H9 (cell line): Measurements from ENCODE around the gene CD53. TPM values are rescaled to one million over a fixed set of nuclear protein-coding genes. Genes with fewer than 3 reads are reported as not detected.

Experiments used
- DNase-seq: peaks from one replicate; pipeline ENCODE4 v3.0.0-alpha.2; 2017
- H2AFZ ChIP-seq: one replicate; pipeline ENCODE4 v1.6.1; 2013; ENCODE audit warnings: mild to moderate bottlenecking, low read length, control low read depth, moderate library complexity
- H2AK5ac ChIP-seq: 2 replicates; pipeline ENCODE4 v1.6.1; 2013; ENCODE audit warnings: low read length, control low read depth, mixed read lengths; ENCODE audit not compliant: insufficient read length
- H2BK120ac ChIP-seq: one replicate; pipeline ENCODE4 v1.6.1; 2013; ENCODE audit warnings: low read depth, mild to moderate bottlenecking, low read length, control low read depth, inconsistent platforms; ENCODE audit not compliant: poor library complexity, severe bottlenecking
- H2BK12ac ChIP-seq: 2 replicates; pipeline ENCODE4 v1.6.1; 2013; ENCODE audit warnings: low read length, control low read depth, mixed read lengths, low read depth; ENCODE audit not compliant: insufficient read length
- H2BK15ac ChIP-seq: 2 replicates; pipeline ENCODE4 v1.6.1; 2013; ENCODE audit warnings: low read depth, low read length, control low read depth
- H2BK20ac ChIP-seq: one replicate; pipeline ENCODE4 v1.6.1; 2013; ENCODE audit warnings: low read depth, mild to moderate bottlenecking, low read length, control low read depth, inconsistent platforms; ENCODE audit not compliant: poor library complexity, severe bottlenecking
- H2BK5ac ChIP-seq: 2 replicates; pipeline ENCODE4 v1.6.1; 2013; ENCODE audit warnings: low read length, control low read depth, mixed read lengths; ENCODE audit not compliant: insufficient read length
- H3K14ac ChIP-seq: 2 replicates; pipeline ENCODE4 v1.6.1; 2013; ENCODE audit warnings: low read length, control low read depth; ENCODE audit not compliant: insufficient read depth
- H3K18ac ChIP-seq: 2 replicates; pipeline ENCODE4 v1.6.1; 2013; ENCODE audit warnings: low read depth, mild to moderate bottlenecking, mixed read lengths, low read length, control low read depth; ENCODE audit not compliant: insufficient read length
- H3K23ac ChIP-seq: 2 replicates; pipeline ENCODE4 v1.6.1; 2013; ENCODE audit warnings: low read length, control low read depth, mixed read lengths, low read depth; ENCODE audit not compliant: insufficient read length
- H3K23me2 ChIP-seq: 2 replicates; pipeline ENCODE4 v1.6.1; 2013; ENCODE audit warnings: low read depth, mild to moderate bottlenecking, mixed read lengths, low read length, control low read depth; ENCODE audit not compliant: insufficient read length, poor library complexity, severe bottlenecking
- H3K27ac ChIP-seq: 2 replicates; pipeline ENCODE4 v1.5.1; 2013; ENCODE audit warnings: low read length, control low read depth, mixed read lengths, low read depth; ENCODE audit not compliant: insufficient read length
- H3K27me3 ChIP-seq: 2 replicates; pipeline ENCODE4 v1.6.1; 2013; ENCODE audit warnings: low read length, control low read depth, inconsistent platforms; ENCODE audit not compliant: insufficient read depth
- H3K4ac ChIP-seq: 2 replicates; pipeline ENCODE4 v1.6.1; 2013; ENCODE audit warnings: low read depth, mild to moderate bottlenecking, control low read depth, inconsistent platforms, low read length, moderate library complexity
- H3K4me1 ChIP-seq: 2 replicates; pipeline ENCODE4 v1.6.1; 2013; ENCODE audit warnings: low read length, control low read depth, inconsistent platforms; ENCODE audit not compliant: insufficient read depth
- H3K4me2 ChIP-seq: 2 replicates; pipeline ENCODE4 v1.6.1; 2013; ENCODE audit warnings: low read length, control low read depth, mixed read lengths; ENCODE audit not compliant: insufficient read length, insufficient read depth
- H3K56ac ChIP-seq: 2 replicates; pipeline ENCODE4 v1.6.1; 2013; ENCODE audit warnings: low read depth, mild to moderate bottlenecking, mixed read lengths, low read length, control low read depth; ENCODE audit not compliant: insufficient read length
- H3K79me1 ChIP-seq: 2 replicates; pipeline ENCODE4 v1.6.1; 2013; ENCODE audit warnings: low read depth, mild to moderate bottlenecking, moderate library complexity, low read length, control low read depth, inconsistent platforms; ENCODE audit not compliant: insufficient read depth, poor library complexity, severe bottlenecking
- H3K79me2 ChIP-seq: 2 replicates; pipeline ENCODE4 v1.6.1; 2013; ENCODE audit warnings: low read length, control low read depth, inconsistent platforms; ENCODE audit not compliant: insufficient read depth
- H3K9ac ChIP-seq: 2 replicates; pipeline ENCODE4 v1.6.1; 2013; ENCODE audit warnings: low read length, control low read depth, mixed read lengths; ENCODE audit not compliant: insufficient read length; ENCODE audit errors: extremely low read depth
- H3K9me3 ChIP-seq: one replicate; pipeline ENCODE4 v1.6.1; 2013; ENCODE audit warnings: low read depth, low read length, inconsistent platforms; ENCODE audit not compliant: control insufficient read depth
- H3T11ph ChIP-seq: one replicate; pipeline ENCODE4 v1.6.1; 2013; ENCODE audit warnings: mild to moderate bottlenecking, low read length, control low read depth, inconsistent platforms
- H4K20me1 ChIP-seq: one replicate; pipeline ENCODE4 v1.6.1; 2013; ENCODE audit not compliant: control insufficient read depth, insufficient read length, insufficient read depth
- H4K5ac ChIP-seq: 2 replicates; pipeline ENCODE4 v1.6.1; 2013; ENCODE audit warnings: low read depth, mild to moderate bottlenecking, mixed read lengths, low read length, control low read depth; ENCODE audit not compliant: insufficient read length
- H4K8ac ChIP-seq: replicated peaks from 2 replicates; pipeline ENCODE4 v1.6.1; 2013; ENCODE audit warnings: low read length, control low read depth, mixed read lengths, low read depth; ENCODE audit not compliant: insufficient read length
- H4K91ac ChIP-seq: 2 replicates; pipeline ENCODE4 v1.6.1; 2013; ENCODE audit warnings: low read depth, mild to moderate bottlenecking, moderate library complexity, mixed read lengths, low read length, control low read depth; ENCODE audit not compliant: insufficient read length
- H3K27ac Mint-ChIP-seq, 3 experiments: 2 replicates in 2 of 3; 3 replicates in 1 of 3; pipeline ENCODE4 v1.8.0; 2020 to 2021; ENCODE audit warnings: mixed read lengths in 3 of 3, mild to moderate bottlenecking in 1 of 3, moderate library complexity in 1 of 3
- H3K27me3 Mint-ChIP-seq: 2 replicates; pipeline ENCODE4 v1.8.0; 2021; ENCODE audit warnings: low read depth, mild to moderate bottlenecking, moderate library complexity, mixed read lengths
- H3K36me3 Mint-ChIP-seq, 3 experiments: 2 replicates in 2 of 3; 3 replicates in 1 of 3; pipeline ENCODE4 v1.8.0; 2020 to 2021; ENCODE audit warnings: low read depth in 3 of 3, mixed read lengths in 3 of 3; ENCODE audit not compliant: insufficient read depth in 1 of 3
- H3K4me1 Mint-ChIP-seq, 2 experiments: 2 replicates each; pipeline ENCODE4 v1.8.0; 2020; ENCODE audit warnings: mixed read lengths in 2 of 2
- H3K4me3 Mint-ChIP-seq, 2 experiments: 2 replicates in 1 of 2; 3 replicates in 1 of 2; pipeline ENCODE4 v1.8.0; 2020 to 2021; ENCODE audit warnings: mild to moderate bottlenecking in 2 of 2, mixed read lengths in 2 of 2, moderate library complexity in 1 of 2
- H3K9me3 Mint-ChIP-seq, 2 experiments: 2 replicates in 1 of 2; 3 replicates in 1 of 2; pipeline ENCODE4 v1.8.0; 2020; ENCODE audit warnings: mild to moderate bottlenecking in 2 of 2, mixed read lengths in 2 of 2, moderate library complexity in 1 of 2
- WGBS: extraction: QIAGEN DNeasy Blood & Tissue Kit; methylation state at CpG from one replicate; pipeline ENCODE4 v1.1.7; 2013; ENCODE audit warnings: missing lambda C conversion rate, low lambda C conversion rate, mixed read lengths; ENCODE audit not compliant: insufficient read length; ENCODE audit errors: extremely low coverage; 5-methylcytosine and 5-hydroxymethylcytosine counted together
- total RNA-seq: library from RNA; stranded (reverse); gene quantifications from 2 replicates; pipeline ENCODE4 v1.2.1, GENCODE V29; 2021
- TF ChIP-seq, protein P1 (sequence below): fragments of 200-600 bp; sonication (generic); conservative IDR thresholded peaks from 3 replicates; pipeline ENCODE4 v1.8.0; 2021; ENCODE audit warnings: antibody characterized with exemption, mild to moderate bottlenecking

Gene CD53
- total RNA-seq, 1 experiment from 2014 or later = 0.15 TPM

DNA sequence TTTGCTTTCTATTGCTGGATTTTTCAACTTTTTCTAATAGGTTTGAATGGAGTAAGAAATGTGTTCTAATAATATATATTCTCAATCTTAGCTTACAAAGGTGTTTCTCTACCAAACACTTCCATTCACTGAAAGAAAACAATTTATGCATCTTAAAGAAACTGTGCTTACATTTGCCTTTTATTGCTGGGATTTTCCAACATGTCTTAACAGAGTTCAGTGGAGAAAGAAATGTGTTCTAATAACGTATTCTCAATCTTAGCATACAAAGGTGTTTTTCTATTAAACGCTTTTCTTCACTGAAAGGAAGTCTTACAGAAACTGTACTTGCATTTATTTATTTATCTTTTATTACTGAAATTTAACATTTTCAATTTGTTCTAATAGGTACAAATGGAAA lies 5.6 kb downstream of the CD53 start:
- Histone ChIP-seq H3K27me3 (no peaks in the 10 kb centered on the region), H4K20me1 (no peaks in the 10 kb centered on the region), H3K79me1 (no peaks in the 10 kb centered on the region), H3K56ac (no peak overlapping the region), H3K4ac (no peak overlapping the region), H4K5ac (no peak overlapping the region), H3K27ac (no peak overlapping the region), H3K14ac (no peak overlapping the region), H3K9me3 (no peaks in the 10 kb centered on the region), H4K91ac (no peak overlapping the region), H3T11ph (no peak overlapping the region), H3K18ac (no peak overlapping the region), H2AK5ac (no peak overlapping the region), H2BK12ac (no peak overlapping the region), H2BK15ac (no peak overlapping the region), H2BK5ac (no peak overlapping the region), H3K4me2 (no peak overlapping the region), H2AFZ (no peak overlapping the region), H3K4me1 (no peaks in the 10 kb centered on the region), H2BK20ac (no peak overlapping the region), H4K8ac (no peak overlapping the region), H3K23ac (no peak overlapping the region), H3K79me2 (no peaks in the 10 kb centered on the region), H3K9ac (no peak overlapping the region), H2BK120ac (no peak overlapping the region), H3K23me2 (no peaks in the 10 kb centered on the region)
- DNase-seq = no peak
- Mint-ChIP-seq H3K27ac (no peak overlapping the region), H3K9me3 (peaks cover 6 to 23% of the 10 kb centered on the region in 2 experiments; a peak in 4 of 5 replicates), H3K27me3 (peaks cover 3% of the 10 kb centered on the region), H3K4me1 (peaks cover 0 to 4% of the 10 kb centered on the region in 2 experiments; a peak in 2 of 4 replicates), H3K36me3 (no peaks in the 10 kb centered on the region), H3K4me3 (no peak overlapping the region)
- no CpG with 5 or more reads among the region's 2 CpGs for WGBS
- TF ChIP-seq, protein P1, sequence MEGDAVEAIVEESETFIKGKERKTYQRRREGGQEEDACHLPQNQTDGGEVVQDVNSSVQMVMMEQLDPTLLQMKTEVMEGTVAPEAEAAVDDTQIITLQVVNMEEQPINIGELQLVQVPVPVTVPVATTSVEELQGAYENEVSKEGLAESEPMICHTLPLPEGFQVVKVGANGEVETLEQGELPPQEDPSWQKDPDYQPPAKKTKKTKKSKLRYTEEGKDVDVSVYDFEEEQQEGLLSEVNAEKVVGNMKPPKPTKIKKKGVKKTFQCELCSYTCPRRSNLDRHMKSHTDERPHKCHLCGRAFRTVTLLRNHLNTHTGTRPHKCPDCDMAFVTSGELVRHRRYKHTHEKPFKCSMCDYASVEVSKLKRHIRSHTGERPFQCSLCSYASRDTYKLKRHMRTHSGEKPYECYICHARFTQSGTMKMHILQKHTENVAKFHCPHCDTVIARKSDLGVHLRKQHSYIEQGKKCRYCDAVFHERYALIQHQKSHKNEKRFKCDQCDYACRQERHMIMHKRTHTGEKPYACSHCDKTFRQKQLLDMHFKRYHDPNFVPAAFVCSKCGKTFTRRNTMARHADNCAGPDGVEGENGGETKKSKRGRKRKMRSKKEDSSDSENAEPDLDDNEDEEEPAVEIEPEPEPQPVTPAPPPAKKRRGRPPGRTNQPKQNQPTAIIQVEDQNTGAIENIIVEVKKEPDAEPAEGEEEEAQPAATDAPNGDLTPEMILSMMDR = no peak
